Neural progenitor cell (in vitro differentiated cells): ENCODE results near the gene CBX1. TPM values are rescaled to one million over a fixed set of nuclear protein-coding genes. Genes with fewer than 3 reads are reported as not detected.
A peak's percentile ranks its signal among the peaks of the same experiment; 100 is the strongest.

Experiments used
- DNase-seq: peaks from one replicate; pipeline ENCODE4 v3.0.0-alpha.2; 2016; ENCODE audit warnings: low spot score
- H2AFZ ChIP-seq: fragments of 200-600 bp; sonication (generic); replicated peaks from 2 replicates; pipeline ENCODE4 v1.6.1; 2016; ENCODE audit warnings: antibody characterized with exemption
- H3F3A ChIP-seq: fragments of 200-600 bp; sonication (generic); 2 replicates; pipeline ENCODE4 v1.6.1; 2016; ENCODE audit warnings: antibody characterized with exemption, low read depth
- H3K27ac ChIP-seq: fragments of 200-600 bp; sonication (generic); 2 replicates; pipeline ENCODE4 v1.5.1; 2016; ENCODE audit warnings: mild to moderate bottlenecking
- H3K27me3 ChIP-seq: fragments of 200-600 bp; sonication (generic); 2 replicates; pipeline ENCODE4 v1.6.1; 2016; ENCODE audit warnings: mild to moderate bottlenecking, moderate library complexity
- H3K36me3 ChIP-seq: fragments of 200-600 bp; sonication (generic); 2 replicates; pipeline ENCODE4 v1.5.1; 2016
- H3K4me1 ChIP-seq: fragments of 200-600 bp; sonication (generic); 2 replicates; pipeline ENCODE4 v1.6.1; 2016; ENCODE audit warnings: mixed run types
- H3K4me2 ChIP-seq: fragments of 200-600 bp; sonication (generic); 2 replicates; pipeline ENCODE4 v1.6.1; 2016
- H3K4me3 ChIP-seq: fragments of 200-600 bp; sonication (generic); 2 replicates; pipeline ENCODE4 v1.5.1; 2016
- H3K79me2 ChIP-seq: fragments of 200-600 bp; sonication (generic); 2 replicates; pipeline ENCODE4 v1.6.1; 2016; ENCODE audit warnings: low read depth
- H3K9ac ChIP-seq: fragments of 200-600 bp; sonication (generic); 2 replicates; pipeline ENCODE4 v1.6.1; 2016
- H3K9me3 ChIP-seq: fragments of 200-600 bp; sonication (generic); 2 replicates; pipeline ENCODE4 v1.5.1; 2016; ENCODE audit warnings: low read depth
- H4K20me1 ChIP-seq: fragments of 200-600 bp; sonication (generic); 2 replicates; pipeline ENCODE4 v1.6.1; 2016; ENCODE audit warnings: low read depth
- H3K27ac Mint-ChIP-seq: 3 replicates; pipeline ENCODE4 v1.8.0; 2021; ENCODE audit warnings: mixed read lengths
- H3K27me3 Mint-ChIP-seq: 2 replicates; pipeline ENCODE4 v1.8.0; 2022; ENCODE audit warnings: low read depth, mild to moderate bottlenecking, inconsistent platforms, moderate library complexity, mixed read lengths; ENCODE audit not compliant: insufficient read depth
- H3K36me3 Mint-ChIP-seq: 3 replicates; pipeline ENCODE4 v1.8.0; 2021; ENCODE audit warnings: mixed read lengths
- H3K4me1 Mint-ChIP-seq: 3 replicates; pipeline ENCODE4 v1.8.0; 2021; ENCODE audit warnings: mixed read lengths
- H3K4me3 Mint-ChIP-seq: 3 replicates; pipeline ENCODE4 v1.8.0; 2021; ENCODE audit warnings: mild to moderate bottlenecking, moderate library complexity, mixed read lengths
- H3K9me3 Mint-ChIP-seq: 3 replicates; pipeline ENCODE4 v1.8.0; 2020; ENCODE audit warnings: mixed read lengths
- EZH2 ChIP-seq: fragments of 200-600 bp; sonication (generic); IDR thresholded peaks from 2 replicates; pipeline ENCODE4 v1.6.1; 2017; ENCODE audit warnings: antibody characterized with exemption, mild to moderate bottlenecking, moderate library complexity
- EZH2phosphoT487 ChIP-seq: fragments of 200-600 bp; sonication (generic); IDR thresholded peaks from 2 replicates; pipeline ENCODE4 v1.6.1; 2017; ENCODE audit warnings: antibody characterized with exemption
- total RNA-seq: library from RNA; depleted of rRNA; stranded (reverse); fragments of >200 nt; gene quantifications from 2 replicates; pipeline ENCODE4 v1.2.3, GENCODE V29; 2015; ENCODE audit warnings: low replicate concordance
- TF ChIP-seq, protein P1 (sequence below): fragments of 200-600 bp; sonication (generic); IDR thresholded peaks from 2 replicates; pipeline ENCODE4 v1.5.1; 2017; ENCODE audit warnings: antibody characterized with exemption, mild to moderate bottlenecking

CBX1 gene
- total RNA-seq, 1 donor from 2014 or later: 208 TPM

DNA sequence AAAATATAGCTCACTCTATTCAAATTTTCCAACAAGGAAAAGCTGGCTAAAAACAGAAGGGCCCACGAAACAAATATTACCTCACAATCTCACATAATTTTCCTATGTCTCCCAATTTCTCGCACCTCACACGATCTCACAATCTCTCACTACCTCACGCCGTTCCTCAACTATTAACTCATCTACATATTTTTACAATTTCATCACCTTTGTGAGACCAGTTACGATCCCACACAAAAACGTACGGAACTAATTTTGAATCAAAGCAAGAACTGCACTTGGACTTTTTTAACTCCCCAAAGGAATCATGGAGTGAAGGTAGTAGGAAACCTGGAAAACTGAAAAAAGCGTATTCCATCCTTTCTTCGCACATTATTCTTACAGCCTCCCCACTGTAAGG, 1.1 kb downstream of the CBX1 start:
- Histone ChIP-seq H3K36me3 (no peaks in the 10 kb centered on the region), H3K4me3 (peak overlapping the region; percentile 72), H3K4me2 (peak overlapping the region; percentile 87), H4K20me1 (peaks cover 51% of the 10 kb centered on the region), H2AFZ (no peak overlapping the region), H3K9me3 (no peaks in the 10 kb centered on the region), H3F3A (peaks cover 28% of the 10 kb centered on the region), H3K79me2 (peaks cover 58% of the 10 kb centered on the region), H3K27ac (peak overlapping the region; percentile 90), H3K9ac (peak overlapping the region; percentile 21), H3K27me3 (no peaks in the 10 kb centered on the region), H3K4me1 (peaks cover 3% of the 10 kb centered on the region)
- H3K27ac Mint-ChIP-seq: no peak overlapping the region
- no peak for DNase-seq
- H3K4me1 Mint-ChIP-seq: peaks cover 14% of the 10 kb centered on the region
- no peaks in the 10 kb centered on the region for H3K27me3 Mint-ChIP-seq
- TF ChIP-seq, protein P1, sequence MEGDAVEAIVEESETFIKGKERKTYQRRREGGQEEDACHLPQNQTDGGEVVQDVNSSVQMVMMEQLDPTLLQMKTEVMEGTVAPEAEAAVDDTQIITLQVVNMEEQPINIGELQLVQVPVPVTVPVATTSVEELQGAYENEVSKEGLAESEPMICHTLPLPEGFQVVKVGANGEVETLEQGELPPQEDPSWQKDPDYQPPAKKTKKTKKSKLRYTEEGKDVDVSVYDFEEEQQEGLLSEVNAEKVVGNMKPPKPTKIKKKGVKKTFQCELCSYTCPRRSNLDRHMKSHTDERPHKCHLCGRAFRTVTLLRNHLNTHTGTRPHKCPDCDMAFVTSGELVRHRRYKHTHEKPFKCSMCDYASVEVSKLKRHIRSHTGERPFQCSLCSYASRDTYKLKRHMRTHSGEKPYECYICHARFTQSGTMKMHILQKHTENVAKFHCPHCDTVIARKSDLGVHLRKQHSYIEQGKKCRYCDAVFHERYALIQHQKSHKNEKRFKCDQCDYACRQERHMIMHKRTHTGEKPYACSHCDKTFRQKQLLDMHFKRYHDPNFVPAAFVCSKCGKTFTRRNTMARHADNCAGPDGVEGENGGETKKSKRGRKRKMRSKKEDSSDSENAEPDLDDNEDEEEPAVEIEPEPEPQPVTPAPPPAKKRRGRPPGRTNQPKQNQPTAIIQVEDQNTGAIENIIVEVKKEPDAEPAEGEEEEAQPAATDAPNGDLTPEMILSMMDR: no peak
- TF ChIP-seq EZH2phosphoT487 (no peak), EZH2 (no peak)
- peaks cover 7% of the 10 kb centered on the region for H3K36me3 Mint-ChIP-seq
- peak overlapping the region; percentile 98 for H3K4me3 Mint-ChIP-seq
- H3K9me3 Mint-ChIP-seq: peaks cover 2% of the 10 kb centered on the region

DNA sequence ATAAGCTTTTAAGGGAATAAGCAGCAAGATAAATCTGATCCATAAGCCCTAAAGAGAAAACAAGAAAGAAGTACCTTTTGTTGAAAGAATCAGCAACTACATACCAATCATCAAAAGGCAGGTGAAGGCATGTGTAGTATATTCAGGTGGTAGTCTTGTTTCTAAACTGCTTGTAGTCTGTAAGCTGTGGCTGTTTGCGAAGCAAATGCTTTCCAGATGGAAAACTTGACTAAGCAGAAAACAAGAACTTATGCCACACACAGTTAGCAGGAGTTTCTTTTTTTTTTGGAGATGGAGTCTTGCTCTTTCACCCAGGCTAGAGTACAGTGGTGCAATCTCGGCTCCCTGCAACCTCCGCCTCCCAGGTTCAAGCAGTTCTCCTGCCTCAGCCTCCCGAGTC, 5.7 kb downstream of the CBX1 start:
- Histone ChIP-seq H3K9me3 (no peaks in the 10 kb centered on the region), H4K20me1 (peaks cover 94% of the 10 kb centered on the region), H3K4me3 (no peak overlapping the region), H3K9ac (no peak overlapping the region), H3F3A (peaks cover 8% of the 10 kb centered on the region), H3K36me3 (no peaks in the 10 kb centered on the region), H2AFZ (no peak overlapping the region), H3K79me2 (peaks cover 100% of the 10 kb centered on the region), H3K27ac (no peak overlapping the region), H3K27me3 (no peaks in the 10 kb centered on the region), H3K4me2 (no peak overlapping the region), H3K4me1 (peaks cover 3% of the 10 kb centered on the region)
- no peaks in the 10 kb centered on the region for H3K9me3 Mint-ChIP-seq
- no peak overlapping the region for H3K27ac Mint-ChIP-seq
- TF ChIP-seq EZH2phosphoT487 (no peak), EZH2 (no peak)
- TF ChIP-seq, protein P1: no peak
- no peak overlapping the region for H3K4me3 Mint-ChIP-seq
- DNase-seq: no peak
- no peaks in the 10 kb centered on the region for H3K27me3 Mint-ChIP-seq
- peaks cover 17% of the 10 kb centered on the region for H3K36me3 Mint-ChIP-seq
- peaks cover 7% of the 10 kb centered on the region for H3K4me1 Mint-ChIP-seq

DNA sequence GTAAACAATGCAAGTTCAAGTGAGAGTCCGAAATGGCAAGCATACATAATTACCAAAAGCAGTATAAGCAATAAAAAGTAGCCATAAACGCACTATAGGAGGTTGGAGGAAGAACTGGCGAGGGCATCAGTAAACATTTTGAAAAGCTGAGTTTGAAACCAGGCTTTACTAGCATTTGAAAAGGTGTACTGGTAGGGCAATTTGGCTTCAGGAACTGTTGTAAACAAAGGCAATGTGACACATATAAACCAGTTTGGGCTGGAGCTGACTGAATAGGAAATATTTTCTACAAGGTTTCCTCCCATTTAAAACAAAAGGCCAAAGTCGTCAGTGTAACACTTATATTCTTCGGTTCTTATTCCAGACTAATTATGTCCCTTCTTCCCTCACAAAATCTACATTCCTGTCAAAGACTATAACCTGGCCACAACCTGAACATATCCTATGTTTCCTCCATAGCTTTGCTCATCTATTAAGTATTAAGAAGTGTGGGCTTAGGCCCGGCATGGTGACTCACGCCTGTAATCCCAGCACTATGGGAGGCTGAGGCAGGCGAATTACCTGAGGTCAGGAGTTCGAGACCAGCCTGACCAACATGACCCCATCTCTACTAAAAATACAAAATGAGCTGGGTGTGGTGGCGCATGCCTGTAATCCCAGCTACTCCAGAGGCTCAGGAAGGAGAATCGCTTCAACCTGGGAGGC, 7.8 kb downstream of the CBX1 start:
- Histone ChIP-seq H3K9me3 (no peaks in the 10 kb centered on the region), H3K4me2 (no peak overlapping the region), H3K4me1 (no peaks in the 10 kb centered on the region), H3K27ac (no peak overlapping the region), H3K27me3 (no peaks in the 10 kb centered on the region), H3K9ac (no peak overlapping the region), H3F3A (peaks cover 2% of the 10 kb centered on the region), H4K20me1 (peaks cover 93% of the 10 kb centered on the region), H3K79me2 (peaks cover 100% of the 10 kb centered on the region), H2AFZ (no peak overlapping the region), H3K36me3 (no peaks in the 10 kb centered on the region), H3K4me3 (no peak overlapping the region)
- DNase-seq: no peak
- Mint-ChIP-seq H3K4me3 (no peak overlapping the region), H3K4me1 (peaks cover 6% of the 10 kb centered on the region), H3K9me3 (no peaks in the 10 kb centered on the region), H3K27me3 (peaks cover 3% of the 10 kb centered on the region), H3K27ac (no peak overlapping the region), H3K36me3 (peaks cover 19% of the 10 kb centered on the region)
- TF ChIP-seq EZH2phosphoT487: no peak
- no peak for TF ChIP-seq EZH2
- TF ChIP-seq, protein P1: no peak
